Stimulated activated CD8-positive, alpha-beta memory T cell treated with anti-CD3 and anti-CD28 coated beads, Interleukin-12 subunit alpha, Interleukin-12 subunit beta, amount 100 ng/mL, for 1 hour (primary cell): ENCODE results near the gene ATAT1.
"Not testable (repeated sequence)": the region's sequence is repeated elsewhere in the genome, so short reads cannot be mapped to it uniquely, and the experiment has no call there.

Source experiments
- DNase-seq: peaks from one replicate; pipeline ENCODE4 v3.0.0-alpha.2; 2020; ENCODE audit warnings: low read depth

Gene ATAT1

GRCh38 chr6:30651143-30651542 lies 24.5 kb downstream of the ATAT1 start:
- no peak for DNase-seq

GRCh38 chr6:30654798-30655742 lies 28.4 kb downstream of the ATAT1 start:
- no peak for DNase-seq

GRCh38 chr6:30655743-30656094 lies 29.0 kb downstream of the ATAT1 start:
- DNase-seq, result no peak

GRCh38 chr6:30656513-30656912 lies 29.8 kb downstream of the ATAT1 start:
- no peak for DNase-seq

GRCh38 chr6:30657454-30657853 lies 30.8 kb downstream of the ATAT1 start:
- DNase-seq, result no peak

GRCh38 chr6:30657922-30658321 lies 31.2 kb downstream of the ATAT1 start:
- DNase-seq, result not testable (repeated sequence)

- DNase-seq, result no peak
These were observed 38.5 kb downstream of the ATAT1 start for GRCh38 chr6:30664994-30665767.

- not testable (repeated sequence) for DNase-seq
These were observed 39.6 kb downstream of the ATAT1 start for GRCh38 chr6:30666300-30666699.

- no peak for DNase-seq
These were observed 44.3 kb downstream of the ATAT1 start for GRCh38 chr6:30670760-30671527.

- DNase-seq, result peak; percentile 86
These were observed 46.0 kb downstream of the ATAT1 start, which contains the start of gene DHX16 for GRCh38 chr6:30672445-30673253. Gene DHX16 (minus strand): TSS chr6:30673006. CDS start chr6:30672841, 165 bp downstream.

GRCh38 chr6:30676660-30677285 lies 50.1 kb downstream of the ATAT1 start:
- no peak for DNase-seq

- DNase-seq, result peak; percentile 87
These were observed 52.5 kb downstream of the ATAT1 start for GRCh38 chr6:30678964-30679726.

- DNase-seq, result no peak
These were observed 53.3 kb downstream of the ATAT1 start for GRCh38 chr6:30679765-30680535.

- no peak for DNase-seq
These were observed 55.1 kb downstream of the ATAT1 start for GRCh38 chr6:30681766-30682142.

GRCh38 chr6:30682143-30683117 lies 55.8 kb downstream of the ATAT1 start:
- peak; percentile 79 for DNase-seq

GRCh38 chr6:30683183-30683979 lies 56.7 kb downstream of the ATAT1 start:
- no peak for DNase-seq

GRCh38 chr6:30683980-30684338 lies 57.3 kb downstream of the ATAT1 start:
- DNase-seq, result no peak
